ENCODE measurements around the gene ADSL.

GRCh38 chr22:40302149-40302548 lies 44.2 kb upstream of the ADSL start:
- TF ChIP-seq CTCF (IDR thresholded peaks at IDR 0.05; ENCODE audit: low read length), result no peak
- no peak for TF ChIP-seq EZH2 (optimal IDR thresholded peaks at IDR 0.05; ENCODE audit: low read depth, low read length)
- TF ChIP-seq EZH2phosphoT487 (IDR thresholded peaks at IDR 0.05; ENCODE audit: low read length), result no peak
